Measurements from ENCODE around the gene ATP12A. TPM values are rescaled to one million over a fixed set of nuclear protein-coding genes. Genes with fewer than 3 reads are reported as not detected.

The ATP12A gene
- total and polyA plus RNA-seq, 2 of the 8 experiments (the other 6 are each of a cell fraction or from before 2014, with no cell fraction given) = 0.80 to 1.3 TPM

- Histone ChIP-seq H3K23ac (ENCODE audit: insufficient read length) (no peak overlapping the region), H3K27me3 (replicated peaks in 1 of 4; ENCODE audit: control insufficient read depth in 3 of 4, extremely low read depth in 1 of 4, insufficient read depth in 3 of 4, low read length in 3 of 4) (no peaks in the 10 kb centered on the region), H3K79me2 (ENCODE audit: control insufficient read depth in 1 of 2, insufficient read depth in 2 of 2, low read length in 2 of 2) (no peaks in the 10 kb centered on the region), H4K91ac (replicated peaks; ENCODE audit: insufficient read length, low read length) (no peak overlapping the region), H2BK120ac (replicated peaks; ENCODE audit: low read depth, low read length) (no peak overlapping the region), H3K4me1 (replicated peaks in 1 of 4; ENCODE audit: control insufficient read depth in 3 of 4, insufficient read depth in 4 of 4, low read length in 3 of 4) (peaks cover 0 to 7% (median 4%) of the 10 kb centered on the region in 4 experiments; a peak in 4 of 7 replicates), H2BK20ac (ENCODE audit: low read length) (no peak overlapping the region), H2BK15ac (ENCODE audit: low read length) (no peak overlapping the region), H3K9me3 (ENCODE audit: insufficient read depth in 2 of 2, low read depth in 1 of 2, low read length in 1 of 2) (no peaks in the 10 kb centered on the region), H4K8ac (ENCODE audit: extremely low read depth, insufficient read depth, low read length) (no peak overlapping the region), H2BK5ac (ENCODE audit: low read depth, low read length) (no peak overlapping the region), H3K14ac (ENCODE audit: insufficient read length) (no peak overlapping the region), H2BK12ac (ENCODE audit: low read depth, low read length) (no peak overlapping the region), H3K4me2 (ENCODE audit: insufficient read depth in 1 of 2, low read depth in 2 of 2, low read length in 2 of 2) (no peak overlapping the region), H3K27ac (ENCODE audit: low read depth, low read length) (no peak overlapping the region), H3K9ac (replicated peaks in 1 of 4; ENCODE audit: extremely low read depth in 1 of 4, low read depth in 3 of 4, low read length in 3 of 4) (no peak overlapping the region), H4K20me1 (replicated peaks in 1 of 2; ENCODE audit: control insufficient read depth in 1 of 2, insufficient read depth in 2 of 2, low read length in 2 of 2) (no peaks in the 10 kb centered on the region), H4K5ac (ENCODE audit: insufficient read length, low read depth, low read length) (no peak overlapping the region), H3K18ac (ENCODE audit: extremely low read depth, low read length) (no peak overlapping the region), H3K4ac (replicated peaks; ENCODE audit: insufficient read length, low read depth, low read length) (no peak overlapping the region), H2AFZ (ENCODE audit: low read length) (no peak overlapping the region), H2AK5ac (ENCODE audit: low read depth, low read length) (no peak overlapping the region), H3K23me2 (ENCODE audit: low read depth, low read length) (peaks cover 1% of the 10 kb centered on the region; the same call in 1 of the 2 replicates), H3K56ac (replicated peaks; ENCODE audit: insufficient read length, low read depth, low read length) (no peak overlapping the region), H3K4me3 (ENCODE audit: extremely low read depth in 1 of 4, insufficient read depth in 2 of 4, low read depth in 3 of 4, low read length in 4 of 4) (no peak overlapping the region), H3K79me1 (ENCODE audit: low read depth, low read length) (no peaks in the 10 kb centered on the region), H3K36me3 (ENCODE audit: control insufficient read depth in 2 of 4, insufficient read depth in 4 of 4, low read length in 3 of 4) (no peaks in the 10 kb centered on the region)
- FAIRE-seq (no peak), DNase-seq (ENCODE audit: low read depth in 1 of 2, low spot score in 2 of 2) (no peak)
- ChIA-PET POLR2A (ENCODE audit: partially characterized antibody) (no interaction called here), CTCF (ENCODE audit: partially characterized antibody) (interaction anchor here (1.3 to 8.8 kb wide), 9 partner anchors 10 to 272 kb away, joined by 4 to 95 read pairs (median 6); no protein-coding TSS in a partner anchor)
- 87% methylated on average over 2 of the region's 2 CpGs; no CpG with 5 or more reads in 1 of the 2 experiments for WGBS, 2 experiments (ENCODE audit: extremely low coverage in 1 of 2, insufficient coverage in 1 of 2, insufficient read length in 1 of 2, insufficient replicate concordance in 2 of 2, low coverage in 1 of 2, low lambda C conversion rate in 2 of 2, missing lambda C conversion rate in 1 of 2)
- TF ChIP-seq HDAC2 (IDR thresholded peaks at IDR 0.05; ENCODE audit: borderline replicate concordance in 1 of 2, low read depth in 2 of 2, low read length in 2 of 2) = no peak
- TF ChIP-seq CBX8 (IDR thresholded peaks at IDR 0.05; ENCODE audit: borderline replicate concordance, low read depth, low read length) = no peak
Observed at GRCh38 chr13:24713022-24713421, 32.8 kb downstream of the ATP12A start.

Measured in H1 (cell line).